ENCODE data around the gene SAMD4B. TPM values are rescaled to one million over a fixed set of nuclear protein-coding genes. Genes with fewer than 3 reads are reported as not detected.
A peak's percentile ranks its signal among the peaks of the same experiment; 100 is the strongest.

The SAMD4B gene
- total and polyA plus RNA-seq, 2 experiments from 2014 or later = 54.8 to 61.0 TPM

GRCh38 chr19:39410017-39410830 lies 68.0 kb downstream of the SAMD4B start:
- Histone ChIP-seq H3K36me3 (replicated peaks; ENCODE audit: insufficient read depth, low read depth) (no peaks in the 10 kb centered on the region), H4K20me1 (ENCODE audit: insufficient read depth, poor library complexity, severe bottlenecking) (peaks cover 20% of the 10 kb centered on the region), H3K4me1 (ENCODE audit: insufficient read depth) (peaks cover 27% of the 10 kb centered on the region), H3K27me3 (no peaks in the 10 kb centered on the region), H3K27ac (peak overlapping the region; percentile 100), H3K9me2 (replicated peaks; ENCODE audit: insufficient read depth) (no peaks in the 10 kb centered on the region), H3K79me2 (peaks cover 58% of the 10 kb centered on the region), H3K9me3 (ENCODE audit: low read depth) (no peaks in the 10 kb centered on the region), H3K4me3 (peak overlapping the region; percentile 77), H3K4me2 (peak overlapping the region; percentile 85), H2AFZ (no peak overlapping the region)
- peak; percentile 91 for DNase-seq (ENCODE audit: low spot score)
- TF ChIP-seq EZH2phosphoT487 (IDR thresholded peaks at IDR 0.05; ENCODE audit: low read depth, severe bottlenecking, unreplicated experiment) (no peak), EZH2 (IDR thresholded peaks at IDR 0.05; ENCODE audit: borderline replicate concordance) (no peak), CTCF (IDR thresholded peaks at IDR 0.05; ENCODE audit: poor library complexity) (no peak)
- WGBS (ENCODE audit: low lambda C conversion rate, missing lambda C conversion rate) = 6% methylated on average over 16 of the region's 35 CpGs

GRCh38 chr19:39410831-39411080 lies 68.5 kb downstream of the SAMD4B start:
- Histone ChIP-seq H3K4me2 (peak overlapping the region; percentile 85), H4K20me1 (ENCODE audit: insufficient read depth, poor library complexity, severe bottlenecking) (peaks cover 20% of the 10 kb centered on the region), H2AFZ (no peak overlapping the region), H3K27me3 (no peaks in the 10 kb centered on the region), H3K4me1 (ENCODE audit: insufficient read depth) (peaks cover 23% of the 10 kb centered on the region), H3K79me2 (peaks cover 58% of the 10 kb centered on the region), H3K36me3 (replicated peaks; ENCODE audit: insufficient read depth, low read depth) (no peaks in the 10 kb centered on the region), H3K4me3 (peak overlapping the region; percentile 77), H3K9me2 (replicated peaks; ENCODE audit: insufficient read depth) (no peaks in the 10 kb centered on the region), H3K9me3 (ENCODE audit: low read depth) (no peaks in the 10 kb centered on the region), H3K27ac (peak overlapping the region; percentile 100)
- DNase-seq (ENCODE audit: low spot score) = no peak
- WGBS (ENCODE audit: low lambda C conversion rate, missing lambda C conversion rate) = 50% methylated on average over 1 of the region's 1 CpG
- no peak for TF ChIP-seq EZH2phosphoT487 (IDR thresholded peaks at IDR 0.05; ENCODE audit: low read depth, severe bottlenecking, unreplicated experiment)
- TF ChIP-seq EZH2 (IDR thresholded peaks at IDR 0.05; ENCODE audit: borderline replicate concordance) = no peak

- Histone ChIP-seq H3K36me3 (replicated peaks; ENCODE audit: insufficient read depth, low read depth) (no peaks in the 10 kb centered on the region), H3K4me1 (ENCODE audit: insufficient read depth) (peaks cover 18% of the 10 kb centered on the region), H3K9me2 (replicated peaks; ENCODE audit: insufficient read depth) (no peaks in the 10 kb centered on the region), H2AFZ (no peak overlapping the region), H3K4me2 (peak overlapping the region; percentile 85), H3K27me3 (no peaks in the 10 kb centered on the region), H4K20me1 (ENCODE audit: insufficient read depth, poor library complexity, severe bottlenecking) (peaks cover 20% of the 10 kb centered on the region), H3K79me2 (peaks cover 59% of the 10 kb centered on the region), H3K4me3 (peak overlapping the region; percentile 77), H3K27ac (peak overlapping the region; percentile 100), H3K9me3 (ENCODE audit: low read depth) (no peaks in the 10 kb centered on the region)
- WGBS (ENCODE audit: low lambda C conversion rate, missing lambda C conversion rate) = 30% methylated on average over 9 of the region's 9 CpGs
- TF ChIP-seq EZH2phosphoT487 (IDR thresholded peaks at IDR 0.05; ENCODE audit: low read depth, severe bottlenecking, unreplicated experiment) = no peak
- no peak for TF ChIP-seq EZH2 (IDR thresholded peaks at IDR 0.05; ENCODE audit: borderline replicate concordance)
- no peak for TF ChIP-seq CTCF (IDR thresholded peaks at IDR 0.05; ENCODE audit: poor library complexity)
- peak; percentile 86 for DNase-seq (ENCODE audit: low spot score)
Observed at GRCh38 chr19:39411081-39411831, 69.0 kb downstream of the SAMD4B start.

GRCh38 chr19:39411832-39412099 lies 69.5 kb downstream of the SAMD4B start:
- H2AFZ ChIP-seq = no peak overlapping the region
- peaks cover 18% of the 10 kb centered on the region for H3K4me1 ChIP-seq (ENCODE audit: insufficient read depth)
- no peaks in the 10 kb centered on the region for H3K36me3 ChIP-seq (replicated peaks; ENCODE audit: insufficient read depth, low read depth)
- peak overlapping the region; percentile 100 for H3K27ac ChIP-seq
- peak; percentile 95 for DNase-seq (ENCODE audit: low spot score)
- no peaks in the 10 kb centered on the region for H3K9me2 ChIP-seq (replicated peaks; ENCODE audit: insufficient read depth)
- peak overlapping the region; percentile 85 for H3K4me2 ChIP-seq
- H3K27me3 ChIP-seq = no peaks in the 10 kb centered on the region
- WGBS (ENCODE audit: low lambda C conversion rate, missing lambda C conversion rate) = 1% methylated on average over 7 of the region's 7 CpGs
- H3K79me2 ChIP-seq = peaks cover 61% of the 10 kb centered on the region
- no peaks in the 10 kb centered on the region for H3K9me3 ChIP-seq (ENCODE audit: low read depth)
- peaks cover 20% of the 10 kb centered on the region for H4K20me1 ChIP-seq (ENCODE audit: insufficient read depth, poor library complexity, severe bottlenecking)
- H3K4me3 ChIP-seq = no peak overlapping the region
- TF ChIP-seq CTCF (IDR thresholded peaks at IDR 0.05; ENCODE audit: poor library complexity) = peak; percentile 95
- TF ChIP-seq EZH2phosphoT487 (IDR thresholded peaks at IDR 0.05; ENCODE audit: low read depth, severe bottlenecking, unreplicated experiment) = no peak

Measured in hepatocyte (in vitro differentiated cells).